ENCODE measurements around the gene ZBTB7C. TPM values are rescaled to one million over a fixed set of nuclear protein-coding genes. Genes with fewer than 3 reads are reported as not detected.

Gene ZBTB7C
- total RNA-seq, 2 experiments from 2014 or later, result not detected

- H3K36me3 ChIP-seq (ENCODE audit: insufficient read depth, low read length), result no peaks in the 10 kb centered on the region
- no TSS peak for BruUV-seq (replicated peaks)
- CTCF ChIA-PET (ENCODE audit: unreplicated experiment), result no interaction called here
Measured at GRCh38 chr18:48310353-48310752, 98.8 kb downstream of the ZBTB7C start.

GRCh38 chr18:48308755-48309575 is 100.2 kb downstream of the ZBTB7C start:
- TF ChIP-seq CTCF (conservative IDR thresholded peaks at IDR 0.05; ENCODE audit: low read length) (no peak), EZH2phosphoT487 (IDR thresholded peaks at IDR 0.05; ENCODE audit: borderline replicate concordance, low read depth, low read length) (no peak)
- Histone ChIP-seq H3K4me3 (ENCODE audit: low read depth, low read length, poor library complexity, severe bottlenecking) (no peak overlapping the region), H3K4me1 (ENCODE audit: insufficient read depth, low read length, poor library complexity, severe bottlenecking) (no peaks in the 10 kb centered on the region), H3K27ac (ENCODE audit: low read depth, low read length, poor library complexity, severe bottlenecking) (no peak overlapping the region), H3K36me3 (ENCODE audit: insufficient read depth, low read length) (no peaks in the 10 kb centered on the region), H3K4me2 (ENCODE audit: low read length) (no peak overlapping the region), H3K9me2 (ENCODE audit: insufficient read depth, low read length) (no peaks in the 10 kb centered on the region), H3K79me2 (ENCODE audit: insufficient read depth, low read depth, low read length) (no peaks in the 10 kb centered on the region), H3K9me3 (ENCODE audit: low read length) (no peaks in the 10 kb centered on the region), H2AFZ (ENCODE audit: low read length) (no peak overlapping the region), H4K20me1 (ENCODE audit: insufficient read depth, low read length) (no peaks in the 10 kb centered on the region)
- DNase-seq (ENCODE audit: low spot score), result no peak
- intact Hi-C loops (cut with micrococcal nuclease; ENCODE audit: unreplicated experiment), result no loop called here
- ChIA-PET POLR2A (no interaction called here), CTCF (ENCODE audit: unreplicated experiment) (no interaction called here)
- no TSS peak for BruUV-seq (replicated peaks)

More at GRCh38 chr18:48310353-48310752, 98.8 kb downstream of the ZBTB7C start:
- Histone ChIP-seq H3K9me2 (ENCODE audit: insufficient read depth, low read length) (no peaks in the 10 kb centered on the region), H3K4me2 (ENCODE audit: low read length) (no peak overlapping the region), H3K27ac (ENCODE audit: low read depth, low read length, poor library complexity, severe bottlenecking) (no peak overlapping the region), H3K4me3 (ENCODE audit: low read depth, low read length, poor library complexity, severe bottlenecking) (no peak overlapping the region), H4K20me1 (ENCODE audit: insufficient read depth, low read length) (no peaks in the 10 kb centered on the region), H3K79me2 (ENCODE audit: insufficient read depth, low read depth, low read length) (no peaks in the 10 kb centered on the region), H3K4me1 (ENCODE audit: insufficient read depth, low read length, poor library complexity, severe bottlenecking) (no peaks in the 10 kb centered on the region), H3K9me3 (ENCODE audit: low read length) (no peaks in the 10 kb centered on the region), H2AFZ (ENCODE audit: low read length) (no peak overlapping the region)
- intact Hi-C loops (cut with micrococcal nuclease; ENCODE audit: unreplicated experiment), result no loop called here
- no peak for TF ChIP-seq EZH2phosphoT487 (IDR thresholded peaks at IDR 0.05; ENCODE audit: borderline replicate concordance, low read depth, low read length)
- TF ChIP-seq CTCF (conservative IDR thresholded peaks at IDR 0.05; ENCODE audit: low read length), result no peak
- POLR2A ChIA-PET, result no interaction called here
- no peak for DNase-seq (ENCODE audit: low spot score)

GRCh38 chr18:48308027-48308635 is 101.1 kb downstream of the ZBTB7C start:
- no peak overlapping the region for H3K4me2 ChIP-seq (ENCODE audit: low read length)
- no peaks in the 10 kb centered on the region for H4K20me1 ChIP-seq (ENCODE audit: insufficient read depth, low read length)
- no peaks in the 10 kb centered on the region for H3K4me1 ChIP-seq (ENCODE audit: insufficient read depth, low read length, poor library complexity, severe bottlenecking)
- intact Hi-C loops (cut with micrococcal nuclease; ENCODE audit: unreplicated experiment), result no loop called here
- H3K36me3 ChIP-seq (ENCODE audit: insufficient read depth, low read length), result no peaks in the 10 kb centered on the region
- H2AFZ ChIP-seq (ENCODE audit: low read length), result no peak overlapping the region
- DNase-seq (ENCODE audit: low spot score), result no peak
- H3K27ac ChIP-seq (ENCODE audit: low read depth, low read length, poor library complexity, severe bottlenecking), result no peak overlapping the region
- CTCF ChIA-PET (ENCODE audit: unreplicated experiment), result no interaction called here
- H3K79me2 ChIP-seq (ENCODE audit: insufficient read depth, low read depth, low read length), result no peaks in the 10 kb centered on the region
- POLR2A ChIA-PET, result no interaction called here
- no peak for TF ChIP-seq EZH2phosphoT487 (IDR thresholded peaks at IDR 0.05; ENCODE audit: borderline replicate concordance, low read depth, low read length)
- TF ChIP-seq CTCF (conservative IDR thresholded peaks at IDR 0.05; ENCODE audit: low read length), result no peak
- no peaks in the 10 kb centered on the region for H3K9me2 ChIP-seq (ENCODE audit: insufficient read depth, low read length)
- H3K4me3 ChIP-seq (ENCODE audit: low read depth, low read length, poor library complexity, severe bottlenecking), result no peak overlapping the region
- H3K9me3 ChIP-seq (ENCODE audit: low read length), result no peaks in the 10 kb centered on the region
- no TSS peak for BruUV-seq (replicated peaks)

Data from OCI-LY7 (cell line).